Kidney (tissue), 14 donors: ENCODE data around the gene EXOC3L1. TPM values are rescaled to one million over a fixed set of nuclear protein-coding genes. Genes with fewer than 3 reads are reported as not detected.

ENCODE experiments used
- DNase-seq, 5 donors: peaks; one replicate each; pipeline ENCODE4 v3.0.0-alpha.2; 2013 to 2020
- FAIRE-seq: peaks from 2 replicates; lab custom pipeline; 2012; peaks lifted over from hg19 to GRCh38; lab: Jason Lieb, UNC
- H3K27ac ChIP-seq, 2 donors: one replicate each; pipeline ENCODE4 v1.7.0; 2013; ENCODE audit warnings: low read depth in 2 of 2, low read length in 2 of 2, inconsistent platforms in 1 of 2
- H3K27me3 ChIP-seq: one replicate; pipeline ENCODE4 v1.7.1; 2013; ENCODE audit warnings: low read length, inconsistent platforms; ENCODE audit not compliant: control insufficient read depth, insufficient read depth
- H3K36me3 ChIP-seq, 3 donors: one replicate each; pipeline versions ENCODE4 v1.7.0 to v1.7.1; 2013; ENCODE audit warnings: low read length in 3 of 3, control low read depth in 1 of 3, inconsistent platforms in 1 of 3; ENCODE audit not compliant: insufficient read depth in 3 of 3, control insufficient read depth in 2 of 3
- H3K4me1 ChIP-seq, 3 donors: one replicate each; pipeline versions ENCODE4 v1.7.0 to v1.7.1; 2013; ENCODE audit warnings: low read length in 3 of 3, inconsistent platforms in 1 of 3, low read depth in 1 of 3; ENCODE audit not compliant: control insufficient read depth in 2 of 3, insufficient read depth in 2 of 3
- H3K4me3 ChIP-seq, 3 donors: one replicate each; pipeline versions ENCODE4 v1.7.0 to v1.8.1; 2013; ENCODE audit warnings: low read length in 3 of 3, control low read depth in 1 of 3, inconsistent platforms in 1 of 3
- H3K9ac ChIP-seq, 3 donors: one replicate each; pipeline versions ENCODE4 v1.7.0 to v1.7.1; 2013; ENCODE audit warnings: low read length in 3 of 3, control low read depth in 1 of 3, inconsistent platforms in 1 of 3
- H3K9me3 ChIP-seq, 3 donors: one replicate each; pipeline versions ENCODE4 v1.7.0 to v1.7.1; 2013; ENCODE audit warnings: low read length in 3 of 3, control low read depth in 1 of 3, inconsistent platforms in 1 of 3; ENCODE audit not compliant: control insufficient read depth in 2 of 3, insufficient read depth in 1 of 3
- intact Hi-C: fragments of 100-400 bp; cut with DNase I; formaldehyde crosslinking; loops from one replicate; pipeline ENCODE4 v1.11.1; 2022
- polyA plus RNA-seq: library from polyadenylated mRNA; stranded (reverse); fragments of 350-450 nt; fragmentation: Illumina TruSeq; extraction: RNeasy Lipid Tissue Mini Kit (QIAGEN cat#74804); gene quantifications from one replicate; pipeline ENCODE4 v1.2.3, GENCODE V29; 2014; ENCODE audit warnings: low read depth, low replicate concordance; ENCODE audit not compliant: insufficient read depth
- total RNA-seq: library from RNA; stranded (reverse); fragmentation: NEBNext Ultra II Directional; extraction: Animal tissue kit (Norgen Biotek cat#: 25700); gene quantifications from one replicate; pipeline ENCODE4 v1.2.1, GENCODE V29; 2021
- TF ChIP-seq, protein P1 (sequence below): IDR thresholded peaks from 3 replicates; pipeline ENCODE4 v1.5.1; 2012; ENCODE audit warnings: mild to moderate bottlenecking, moderate library complexity, borderline replicate concordance; ENCODE audit not compliant: insufficient read depth; ENCODE audit errors: extremely low read depth
- donor health status: control.
- donor health status: control.
- donor health status: control.
- donor health status: control.
- donor health status: control.
- donor health status: DM: yes; HTN: yes; CAD: no.
- donor health status: Normal renal cell carcinoma (clear cell type).

Gene EXOC3L1
- total and polyA plus RNA-seq, 2 donors from 2014 or later = 7.2 to 9.9 TPM

DNA sequence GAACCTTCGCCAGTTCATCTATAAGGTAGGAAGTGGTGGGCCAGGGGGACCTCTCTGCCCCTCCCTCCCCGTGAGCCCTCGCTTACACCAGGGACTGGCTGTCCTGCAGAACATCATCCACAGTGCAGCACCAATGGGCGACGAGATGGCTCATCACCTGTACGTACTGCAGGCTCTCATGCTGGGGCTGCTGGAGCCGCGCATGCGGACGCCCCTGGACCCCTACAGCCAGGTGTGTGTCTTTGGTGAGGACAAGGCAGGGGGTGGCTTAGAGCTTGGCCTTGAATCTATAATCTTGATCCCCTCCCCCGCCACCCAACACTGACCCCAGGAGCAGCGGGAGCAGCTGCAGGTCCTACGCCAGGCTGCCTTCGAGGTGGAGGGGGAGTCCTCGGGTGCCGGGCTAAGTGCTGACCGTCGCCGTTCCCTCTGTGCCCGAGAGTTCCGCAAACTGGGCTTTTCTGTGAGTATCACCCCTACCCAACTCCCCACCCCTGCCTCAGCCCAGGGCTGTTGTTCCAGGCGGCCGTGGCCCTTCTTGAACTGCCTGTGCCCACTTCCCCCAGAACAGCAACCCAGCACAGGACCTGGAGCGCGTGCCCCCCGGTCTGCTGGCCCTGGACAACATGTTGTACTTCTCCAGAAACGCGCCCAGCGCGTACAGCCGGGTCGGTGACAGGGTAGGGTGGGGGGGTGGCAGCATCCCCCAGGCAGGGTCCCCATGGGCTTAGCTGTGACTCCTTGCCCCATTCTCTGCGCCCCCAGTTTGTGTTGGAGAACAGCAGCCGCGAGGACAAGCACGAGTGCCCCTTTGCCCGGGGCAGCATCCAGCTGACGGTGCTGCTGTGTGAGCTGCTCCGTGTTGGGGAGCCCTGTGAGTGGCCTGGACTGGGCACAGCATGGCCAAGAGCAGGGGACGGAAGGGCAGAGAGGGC, 11.7 kb upstream of the EXOC3L1 start:
- Histone ChIP-seq H3K4me3 (no peak overlapping the region), H3K27me3 (no peaks in the 10 kb centered on the region), H3K36me3 (peaks cover under 1 to 19% (median 11%) of the 10 kb centered on the region in 3 donors), H3K9ac (no peak overlapping the region), H3K27ac (no peak overlapping the region), H3K4me1 (peaks cover 0 to 19% (median 18%) of the 10 kb centered on the region in 3 donors), H3K9me3 (no peaks in the 10 kb centered on the region)
- DNase-seq (peak in 1 of 5 donors; percentile 68), FAIRE-seq (no peak)
- intact Hi-C loops = no loop called here
- TF ChIP-seq, protein P1, sequence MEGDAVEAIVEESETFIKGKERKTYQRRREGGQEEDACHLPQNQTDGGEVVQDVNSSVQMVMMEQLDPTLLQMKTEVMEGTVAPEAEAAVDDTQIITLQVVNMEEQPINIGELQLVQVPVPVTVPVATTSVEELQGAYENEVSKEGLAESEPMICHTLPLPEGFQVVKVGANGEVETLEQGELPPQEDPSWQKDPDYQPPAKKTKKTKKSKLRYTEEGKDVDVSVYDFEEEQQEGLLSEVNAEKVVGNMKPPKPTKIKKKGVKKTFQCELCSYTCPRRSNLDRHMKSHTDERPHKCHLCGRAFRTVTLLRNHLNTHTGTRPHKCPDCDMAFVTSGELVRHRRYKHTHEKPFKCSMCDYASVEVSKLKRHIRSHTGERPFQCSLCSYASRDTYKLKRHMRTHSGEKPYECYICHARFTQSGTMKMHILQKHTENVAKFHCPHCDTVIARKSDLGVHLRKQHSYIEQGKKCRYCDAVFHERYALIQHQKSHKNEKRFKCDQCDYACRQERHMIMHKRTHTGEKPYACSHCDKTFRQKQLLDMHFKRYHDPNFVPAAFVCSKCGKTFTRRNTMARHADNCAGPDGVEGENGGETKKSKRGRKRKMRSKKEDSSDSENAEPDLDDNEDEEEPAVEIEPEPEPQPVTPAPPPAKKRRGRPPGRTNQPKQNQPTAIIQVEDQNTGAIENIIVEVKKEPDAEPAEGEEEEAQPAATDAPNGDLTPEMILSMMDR = no peak

GRCh38 chr16:67200491-67200890, 10.6 kb upstream of the EXOC3L1 start:
- H3K27me3 ChIP-seq = no peaks in the 10 kb centered on the region
- peaks cover 2 to 30% (median 21%) of the 10 kb centered on the region in 3 donors for H3K36me3 ChIP-seq
- H3K9me3 ChIP-seq = no peaks in the 10 kb centered on the region
- no peak overlapping the region for H3K9ac ChIP-seq
- intact Hi-C loops = no loop called here
- H3K4me1 ChIP-seq = peaks cover 0 to 26% (median 20%) of the 10 kb centered on the region in 3 donors
- no peak overlapping the region for H3K4me3 ChIP-seq
- FAIRE-seq (no peak), DNase-seq (peak in 2 of 5 donors; percentile 47 to 52)
- H3K27ac ChIP-seq = no peak overlapping the region
- TF ChIP-seq, protein P1 = no peak

DNA sequence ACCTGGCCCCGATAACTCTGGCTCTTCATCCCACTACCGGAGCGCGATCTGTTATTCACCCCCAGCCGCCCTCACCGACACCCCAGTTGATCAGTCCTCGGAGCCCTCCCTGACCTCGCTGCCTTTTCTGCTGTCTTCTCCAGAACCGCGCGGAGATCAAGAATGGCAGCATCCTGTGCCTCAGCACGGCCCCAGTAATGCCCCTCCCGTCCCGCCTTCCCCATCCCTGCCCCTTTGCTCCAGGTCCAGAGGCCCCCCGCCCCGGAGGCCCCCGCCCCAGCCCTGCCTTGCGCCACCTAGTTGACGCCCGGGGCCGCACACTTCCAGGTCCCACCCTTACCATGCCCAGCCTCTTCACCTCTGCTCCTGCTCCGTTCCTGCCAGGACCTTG, 9.9 kb upstream of the EXOC3L1 start:
- peak overlapping the region in 2 of 3 donors; percentile 40 to 57 for H3K4me3 ChIP-seq
- FAIRE-seq (no peak), DNase-seq (peak in 1 of 5 donors; percentile 57)
- H3K9ac ChIP-seq = no peak overlapping the region
- peaks cover 0 to 26% (median 20%) of the 10 kb centered on the region in 3 donors for H3K4me1 ChIP-seq
- peaks cover 7 to 37% (median 27%) of the 10 kb centered on the region in 3 donors for H3K36me3 ChIP-seq
- no peaks in the 10 kb centered on the region for H3K9me3 ChIP-seq
- no peak overlapping the region for H3K27ac ChIP-seq
- H3K27me3 ChIP-seq = no peaks in the 10 kb centered on the region
- intact Hi-C loops = no loop called here
- TF ChIP-seq, protein P1 = no peak
